ENCODE results near the gene FPR1.
"Not testable (repeated sequence)": the region's sequence is repeated elsewhere in the genome, so short reads cannot be mapped to it uniquely, and the experiment has no call there.

Gene FPR1

DNA sequence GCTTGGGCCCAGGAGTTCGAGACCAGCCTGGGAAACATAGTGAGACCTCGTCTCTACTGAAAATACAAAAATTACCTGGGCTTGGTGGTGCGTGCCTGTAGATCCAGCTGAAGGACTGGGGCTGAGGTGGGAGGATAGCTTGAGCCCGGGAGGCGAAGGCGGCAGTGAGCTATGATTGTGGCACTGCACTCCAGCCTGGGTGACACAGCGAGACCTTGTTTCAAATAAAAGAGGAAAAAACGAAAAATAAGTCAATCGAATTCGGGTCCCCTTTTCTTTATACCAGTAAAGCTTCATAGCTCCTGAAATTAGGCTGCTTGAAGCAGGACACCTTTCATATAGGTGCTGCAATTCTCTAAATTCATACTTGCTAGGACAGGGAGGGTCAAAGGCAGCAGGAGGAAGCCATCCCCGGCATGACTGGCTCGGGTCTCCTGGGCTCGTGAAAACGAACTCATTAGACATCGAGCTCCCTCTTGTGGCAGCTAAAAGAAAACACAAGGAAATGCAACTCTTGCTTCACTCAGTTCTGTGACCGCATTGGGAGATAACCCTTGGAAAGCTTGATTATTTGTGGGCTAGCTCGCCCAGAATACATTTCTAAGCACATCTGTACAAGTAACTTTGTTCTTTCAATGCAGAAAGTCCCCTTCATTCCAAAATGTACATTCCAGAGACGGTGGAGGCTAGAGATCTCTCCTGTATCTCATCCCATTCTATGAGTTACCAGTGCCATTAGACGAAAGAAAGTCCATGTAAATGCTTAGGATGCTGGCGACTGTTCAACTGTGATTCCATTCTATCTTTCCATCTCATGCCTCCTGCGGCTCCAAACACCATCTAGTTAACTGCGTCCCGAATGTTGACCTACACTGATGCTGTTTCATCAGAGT is 26.1 kb upstream of the FPR1 start:
- DNase-seq = peak; percentile 76

DNA sequence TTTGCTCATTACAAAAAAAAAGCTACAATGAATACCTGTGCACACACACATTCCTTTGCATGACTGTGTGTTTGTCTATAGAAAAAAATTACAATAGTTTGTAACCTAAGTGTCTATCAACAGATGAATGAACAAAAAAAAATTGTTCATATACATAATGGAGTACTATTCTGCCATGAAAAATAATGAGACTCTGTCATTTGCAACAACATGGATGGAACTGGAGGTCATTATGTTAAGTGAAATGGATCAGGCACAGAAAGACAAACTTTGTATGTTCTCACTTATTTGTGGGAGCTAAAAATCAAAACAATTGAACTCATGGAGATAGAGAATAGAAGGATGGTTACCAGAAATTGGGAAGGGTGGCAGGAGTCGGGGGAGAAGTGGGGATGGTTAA is 24.9 kb upstream of the FPR1 start:
- DNase-seq = not testable (repeated sequence)

DNA sequence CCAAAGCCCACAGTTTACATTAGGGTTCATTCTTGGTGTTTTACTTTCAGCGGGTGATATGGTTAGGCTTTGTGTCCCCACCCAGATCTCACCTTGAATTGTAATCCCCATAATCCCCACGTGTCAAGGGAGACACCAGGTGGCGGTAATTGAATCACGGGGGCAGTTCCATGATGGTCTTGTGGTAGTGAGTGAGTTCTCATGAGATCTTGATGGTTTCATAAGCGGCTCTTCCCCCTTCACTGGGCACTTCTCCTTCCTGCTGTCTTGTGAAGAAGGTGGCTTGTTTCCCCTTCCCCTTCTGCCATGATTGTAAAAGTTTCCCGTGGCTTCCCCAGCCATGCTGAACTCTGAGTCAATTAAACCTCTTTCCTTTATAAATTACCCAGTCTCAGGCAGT is 21.3 kb upstream of the FPR1 start:
- DNase-seq = no peak

DNA sequence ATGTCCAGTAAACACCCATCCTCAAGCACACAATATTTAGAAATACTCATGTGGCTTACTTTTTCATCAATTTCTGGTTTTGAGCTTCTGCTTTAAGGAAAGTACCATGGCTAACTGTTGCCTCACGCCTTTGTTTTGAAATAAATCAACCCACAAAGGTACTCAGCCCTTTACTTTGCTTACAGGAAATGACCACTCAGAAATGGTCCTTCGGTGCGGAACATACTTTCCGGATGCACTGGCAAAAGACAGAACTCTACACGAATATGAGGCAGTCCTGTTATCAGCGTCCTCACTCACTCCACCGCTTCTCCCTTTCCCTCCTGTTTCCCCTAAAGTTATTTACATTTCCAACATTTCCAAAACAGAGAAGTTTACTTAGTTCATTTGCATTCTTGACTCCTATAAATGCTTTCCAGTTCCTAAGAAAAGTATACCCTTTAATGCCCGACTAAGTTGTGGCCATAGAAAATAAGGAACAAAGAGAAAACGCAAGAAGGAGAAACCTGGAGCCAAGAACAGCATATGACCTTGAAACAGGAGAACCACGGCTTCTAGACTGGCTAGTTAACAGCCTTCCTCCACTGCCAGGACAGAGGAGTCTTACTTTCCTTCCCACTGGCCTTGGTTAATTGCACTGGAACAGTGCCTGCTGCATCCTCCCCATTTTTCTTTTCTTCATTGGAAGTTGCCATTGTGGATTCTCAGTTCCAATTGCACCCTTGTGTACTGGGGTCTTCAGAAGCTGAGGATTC is 19.9 kb upstream of the FPR1 start:
- DNase-seq = no peak

DNA sequence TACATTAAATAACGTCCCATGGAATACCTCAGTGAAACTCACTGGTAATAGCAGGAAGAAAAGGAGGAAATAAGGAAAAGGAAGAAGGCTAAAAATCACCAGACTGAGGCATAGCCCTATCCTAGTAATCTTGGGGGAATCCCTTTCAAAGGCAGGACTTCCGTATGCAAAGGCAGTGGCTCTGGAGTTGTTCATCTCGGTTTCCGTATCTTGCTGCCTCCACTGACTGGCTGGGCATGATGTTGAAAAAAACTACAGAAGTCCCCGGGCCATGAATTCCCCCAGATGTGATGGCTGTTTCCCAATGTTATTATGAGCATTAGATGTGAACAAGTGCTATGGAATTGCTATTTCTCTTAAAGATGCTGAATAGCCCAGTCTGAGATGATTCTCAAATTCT is 14.8 kb upstream of the FPR1 start:
- DNase-seq = no peak

DNA sequence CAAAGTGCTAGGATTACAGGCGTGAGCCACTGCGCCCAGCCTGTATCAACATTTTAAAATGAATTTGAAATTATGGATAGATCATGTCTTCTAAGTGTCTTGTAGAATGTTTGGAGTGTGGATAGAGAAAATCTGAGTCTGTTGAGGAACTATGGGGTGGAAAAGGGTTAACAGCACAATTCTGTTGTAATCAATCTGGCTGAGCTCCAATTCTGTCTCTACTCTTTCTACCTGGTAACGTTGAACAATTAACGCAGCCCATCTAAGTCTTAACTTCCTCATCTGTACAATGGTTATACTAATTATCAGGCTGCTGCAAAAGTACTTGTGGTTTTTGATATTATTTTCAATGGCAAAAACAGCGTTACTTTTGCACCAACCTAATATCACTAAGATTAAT is 13.4 kb upstream of the FPR1 start:
- no peak for DNase-seq

DNA sequence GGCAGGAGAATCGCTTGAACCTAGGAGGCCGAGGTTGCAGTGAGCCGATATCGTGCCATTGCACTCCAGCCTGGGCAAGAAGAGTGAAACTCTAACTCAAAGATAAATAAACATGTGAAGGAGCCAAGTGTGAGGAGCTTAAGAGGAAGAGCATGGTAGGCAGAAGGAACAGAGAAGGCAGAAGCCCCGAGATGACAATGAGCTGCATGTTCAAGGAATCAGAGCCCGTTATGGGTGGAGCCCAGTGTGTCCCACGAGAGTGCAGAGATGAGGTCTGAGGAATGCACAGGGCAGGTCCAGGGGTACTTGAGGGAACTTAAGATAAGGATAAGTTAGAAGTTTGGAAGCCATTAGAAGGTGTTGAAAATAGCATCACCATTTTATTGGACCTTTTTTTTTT is 10.0 kb upstream of the FPR1 start:
- DNase-seq = no peak

DNA sequence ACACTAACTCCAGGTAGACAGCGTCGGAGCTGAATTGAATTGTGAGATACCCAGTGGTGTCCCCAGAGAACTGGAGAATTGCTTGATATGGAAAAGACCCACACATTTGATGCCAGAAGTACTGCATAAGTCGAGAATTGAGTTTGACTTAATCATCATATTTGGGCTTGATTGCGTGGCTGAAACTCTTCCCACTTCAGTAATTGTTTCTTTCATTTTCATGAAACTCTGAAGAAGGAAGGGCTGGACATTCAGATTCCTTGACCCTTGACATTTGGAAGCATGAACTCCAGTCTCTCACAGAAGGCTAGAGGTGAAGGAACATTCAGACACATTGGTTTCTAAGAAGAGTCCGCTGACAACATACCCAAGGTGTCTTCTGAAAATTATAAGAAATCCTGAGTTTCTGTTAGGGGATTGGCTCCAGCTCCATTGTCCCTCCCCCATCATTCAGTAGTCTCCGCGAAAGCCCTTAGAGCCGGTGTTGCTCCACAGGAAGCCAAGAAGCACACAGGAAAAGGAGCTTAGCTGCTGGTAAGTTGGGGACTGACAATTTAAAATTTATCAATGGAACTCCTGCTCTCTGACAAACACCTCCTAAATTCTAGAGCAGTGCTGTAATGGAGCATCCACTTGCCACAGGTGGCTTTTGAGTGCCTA is 9.1 kb upstream of the FPR1 start, which contains the start of gene FPR2:
Gene FPR2 (plus strand): TSS at position 484 of the 660 bp plus-strand sequence. CDS start 7,479 bp downstream, outside the sequence.
- DNase-seq = no peak

DNA sequence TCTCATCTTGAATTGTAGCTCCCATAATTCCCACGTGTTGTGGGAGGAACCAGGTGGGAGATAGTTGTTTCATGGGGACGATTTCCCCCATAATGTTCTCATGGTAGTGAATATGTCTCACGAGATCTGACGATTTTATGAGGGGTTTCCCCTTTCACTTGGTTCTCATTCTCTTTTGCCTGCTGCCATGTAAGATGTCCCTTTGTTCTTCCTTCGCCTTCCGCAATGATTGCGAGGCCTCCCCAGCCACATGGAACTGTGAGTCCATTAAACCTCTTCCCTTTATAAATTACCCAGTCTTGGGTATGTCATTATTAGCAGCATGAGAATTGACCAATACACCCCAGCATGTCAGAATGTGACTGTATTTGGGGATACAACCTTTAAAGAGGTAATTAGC is 3.9 kb upstream of the FPR1 start:
- no peak for DNase-seq

DNA sequence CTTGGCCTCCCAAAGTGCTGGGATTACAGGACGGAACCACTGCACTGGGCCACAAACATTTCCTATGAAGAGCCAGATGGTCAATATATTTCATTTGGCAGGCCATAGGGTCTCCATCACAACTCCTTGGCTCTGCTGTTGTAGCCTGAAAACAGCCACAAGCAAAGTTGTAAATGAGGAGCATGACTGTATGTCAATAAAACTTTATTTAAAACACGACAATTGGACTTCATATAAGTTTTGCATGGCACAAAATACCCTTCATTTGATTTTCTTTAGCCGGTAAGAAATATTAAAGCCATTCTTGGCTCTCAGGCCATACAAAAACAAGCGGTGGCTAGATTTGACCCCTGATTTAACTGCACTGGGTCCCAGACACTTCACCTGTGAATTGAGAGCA is 3.1 kb upstream of the FPR1 start:
- no peak for DNase-seq

DNA sequence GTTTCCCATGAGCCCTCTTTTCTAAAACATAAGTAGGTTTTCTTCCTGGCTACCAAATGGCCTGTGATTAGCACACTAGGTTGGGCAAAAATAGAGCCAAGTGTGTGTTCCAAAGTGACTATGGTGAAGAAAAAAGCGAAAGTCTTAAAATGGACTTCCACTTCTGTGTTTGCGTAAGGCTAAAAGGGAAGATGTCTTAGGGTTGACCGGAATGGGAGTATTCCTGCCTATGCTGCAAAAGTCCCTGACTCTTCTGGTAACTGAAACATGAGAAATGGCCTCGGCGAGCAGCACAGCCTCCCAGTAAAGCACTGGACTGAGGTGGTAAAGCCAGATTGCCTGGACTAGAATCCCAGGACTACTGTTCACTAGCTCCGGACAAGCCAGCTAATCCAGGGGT is 2.4 kb upstream of the FPR1 start:
- no peak for DNase-seq

DNA sequence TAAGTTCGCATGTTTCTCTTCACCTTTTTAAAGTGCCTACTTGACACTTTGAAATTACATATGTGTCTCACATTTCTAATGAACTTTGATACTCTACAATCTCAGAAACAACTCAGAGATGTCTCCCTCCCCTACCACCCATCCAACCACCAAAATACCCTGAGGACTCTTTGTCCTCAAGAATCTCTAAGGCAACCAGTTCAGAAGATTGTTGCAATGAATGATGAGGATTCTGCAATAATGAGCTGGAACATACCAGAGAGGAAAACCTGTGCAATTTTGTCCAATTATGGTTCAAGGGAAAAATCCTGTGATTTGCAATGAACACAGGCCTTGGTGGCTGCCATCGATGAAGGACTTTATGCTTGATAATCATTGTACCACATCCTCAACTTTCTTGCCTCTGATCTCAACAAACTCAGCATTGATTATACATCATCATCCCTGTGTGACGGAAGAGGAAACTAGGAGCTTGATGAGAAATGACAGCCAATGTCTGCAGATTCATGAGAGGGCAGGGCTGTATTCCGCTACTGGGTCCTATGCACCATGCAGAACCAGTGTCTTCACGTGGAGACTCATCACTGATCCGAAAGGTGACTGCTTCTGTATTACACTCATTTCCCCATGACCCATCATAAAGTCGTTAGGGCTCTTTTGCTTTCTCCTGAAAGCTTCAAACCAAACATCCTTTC is 1.1 kb downstream of the FPR1 start:
- DNase-seq = no peak

DNA sequence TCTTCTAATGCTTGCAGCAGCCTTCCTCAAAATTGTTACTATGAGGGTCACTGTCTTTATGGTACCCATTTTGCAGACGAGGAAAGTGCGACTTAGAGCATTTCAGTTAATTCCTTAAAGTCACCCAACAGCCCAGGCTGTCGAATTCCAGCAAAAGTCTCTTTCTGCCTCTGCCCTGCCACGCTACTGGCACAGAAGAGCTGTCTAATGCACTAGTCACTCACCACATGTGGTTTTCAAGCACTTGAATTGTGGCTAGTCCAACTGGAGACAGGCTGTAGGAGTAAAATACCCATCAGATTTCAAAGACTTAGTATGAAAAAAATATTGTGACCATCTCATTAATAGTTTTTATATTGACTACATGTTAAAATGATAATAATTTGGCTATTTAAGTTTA is 1.7 kb downstream of the FPR1 start:
- no peak for DNase-seq

DNA sequence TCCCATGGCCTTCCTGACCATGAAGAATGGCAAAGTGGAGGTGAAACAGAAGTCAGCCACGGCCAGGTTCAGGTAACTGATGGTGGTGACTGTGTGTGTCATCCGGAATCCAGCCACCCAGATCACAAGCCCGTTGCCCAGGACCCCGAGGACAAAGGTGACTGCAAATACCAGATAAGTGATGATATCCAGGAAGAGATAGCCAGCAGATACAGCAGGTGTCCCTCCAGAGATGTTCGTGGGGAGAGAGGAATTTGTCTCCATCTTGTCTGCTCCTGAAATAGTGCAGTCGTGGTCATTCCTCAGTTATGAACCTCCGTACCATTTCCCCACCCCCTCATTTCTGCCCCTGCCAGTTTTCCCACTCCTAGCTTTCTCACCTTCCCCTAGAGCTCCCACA is 4.9 kb downstream of the FPR1 start:
- no peak for DNase-seq

DNA sequence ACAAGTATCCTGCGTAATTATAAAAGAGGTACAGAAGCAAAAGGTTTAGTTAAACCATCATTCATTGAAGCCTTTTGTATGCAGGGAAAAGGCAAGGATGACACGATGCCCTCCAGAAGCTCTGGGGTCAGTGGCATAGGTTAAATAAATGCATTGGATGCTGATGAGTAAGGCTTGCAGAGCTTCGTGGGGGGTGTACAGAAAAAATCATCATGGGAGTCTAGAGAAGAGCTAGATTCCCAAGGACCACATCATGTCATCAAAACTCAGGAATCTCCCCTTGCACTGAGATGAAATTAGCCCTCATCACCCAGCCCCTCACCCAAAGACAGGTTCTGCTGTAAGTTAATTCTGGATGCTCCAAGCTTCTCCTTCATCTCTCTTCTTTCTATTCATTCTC is 8.3 kb downstream of the FPR1 start:
- DNase-seq = no peak

DNA sequence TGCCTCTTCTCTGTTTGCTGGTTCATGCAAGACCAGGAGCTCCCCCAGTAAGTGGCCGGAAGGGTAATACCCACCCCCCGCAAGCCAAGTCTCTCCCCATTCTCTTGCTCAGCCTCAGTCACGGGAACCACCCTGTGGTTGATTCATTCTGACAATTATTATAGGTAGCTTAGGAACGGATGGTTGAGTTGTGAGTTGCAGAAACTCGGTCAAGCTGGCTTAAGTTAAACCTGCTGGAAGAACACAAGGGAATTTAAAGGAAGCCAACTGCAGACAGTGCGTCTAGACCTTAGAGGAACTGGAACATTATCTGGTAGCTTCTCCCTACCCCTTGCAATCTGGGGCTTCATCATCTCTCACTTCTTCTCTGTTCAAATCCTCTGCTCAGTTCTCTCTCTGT is 8.9 kb downstream of the FPR1 start:
- DNase-seq = no peak

DNA sequence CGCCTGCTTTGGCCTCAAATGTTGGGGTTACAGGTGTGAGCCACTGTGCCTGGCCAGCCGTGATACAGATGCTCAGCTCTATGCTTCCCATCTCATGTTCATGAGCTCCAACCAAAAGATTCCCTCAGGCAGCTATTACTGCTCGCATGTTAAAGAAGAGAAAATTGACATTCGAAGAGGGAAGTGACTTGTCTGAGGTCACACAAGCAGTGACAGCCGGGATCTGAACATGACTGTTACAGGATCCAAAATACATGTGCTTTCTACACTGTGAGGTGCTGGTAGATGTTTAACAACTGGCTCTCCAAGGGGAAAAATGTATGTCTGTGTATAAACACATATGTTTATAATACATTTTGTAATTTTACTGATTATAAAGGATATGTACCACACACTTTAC is 11.3 kb downstream of the FPR1 start:
- no peak for DNase-seq

DNA sequence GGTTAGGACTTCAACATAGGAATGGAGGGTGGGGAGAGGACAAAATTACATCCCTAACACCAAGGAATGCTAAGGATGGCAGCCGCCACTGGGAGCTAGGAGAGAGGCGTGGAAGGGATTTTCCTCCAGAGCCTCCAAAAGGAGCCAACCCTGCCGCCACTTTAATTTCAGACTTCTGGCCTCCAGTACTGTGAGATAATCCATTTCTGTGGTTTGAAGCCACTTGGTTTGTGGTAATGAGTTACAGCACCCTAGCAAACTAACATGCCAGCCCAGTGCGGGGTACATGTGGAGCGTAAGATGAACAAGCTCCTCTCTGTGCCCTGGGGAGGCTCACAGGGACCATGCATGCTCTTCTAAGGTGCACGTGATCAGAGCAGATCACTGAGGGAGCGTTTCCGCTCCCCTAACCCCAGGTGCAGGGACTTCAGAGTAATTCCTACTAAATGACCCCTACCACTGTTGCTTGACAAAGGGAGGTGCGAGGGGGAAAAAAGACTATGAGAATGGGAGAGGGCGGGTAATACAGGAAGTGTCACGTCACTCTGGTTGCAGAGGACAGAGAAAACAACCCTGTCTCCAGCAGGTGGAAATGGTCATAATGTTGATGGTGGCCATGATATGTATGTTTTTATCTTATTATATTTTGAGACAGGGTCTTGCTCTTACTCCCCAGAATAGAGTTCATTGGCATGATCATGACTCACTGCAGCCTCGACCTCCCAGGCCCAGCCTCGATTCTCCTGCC is 12.0 kb downstream of the FPR1 start:
- no peak for DNase-seq

DNA sequence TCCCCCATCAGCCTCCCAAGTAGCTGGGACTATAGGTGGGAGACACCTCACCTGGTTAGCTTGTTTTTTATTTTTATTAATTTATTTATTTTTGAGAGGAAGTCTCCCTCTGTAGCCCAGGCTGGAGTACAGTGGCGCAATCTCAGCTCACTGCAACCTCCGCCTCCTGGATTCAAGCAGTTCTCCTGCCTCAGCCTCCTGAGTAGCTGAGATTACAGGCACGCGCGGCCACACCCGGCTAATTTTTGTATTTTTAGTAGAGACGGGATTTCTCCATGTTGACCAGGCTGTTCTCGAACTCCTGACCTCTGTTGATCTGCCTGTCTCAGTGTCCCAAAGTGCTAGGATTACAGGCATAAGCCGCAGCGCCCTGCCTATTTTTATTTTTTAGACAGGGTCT is 13.2 kb downstream of the FPR1 start:
- not testable (repeated sequence) for DNase-seq

DNA sequence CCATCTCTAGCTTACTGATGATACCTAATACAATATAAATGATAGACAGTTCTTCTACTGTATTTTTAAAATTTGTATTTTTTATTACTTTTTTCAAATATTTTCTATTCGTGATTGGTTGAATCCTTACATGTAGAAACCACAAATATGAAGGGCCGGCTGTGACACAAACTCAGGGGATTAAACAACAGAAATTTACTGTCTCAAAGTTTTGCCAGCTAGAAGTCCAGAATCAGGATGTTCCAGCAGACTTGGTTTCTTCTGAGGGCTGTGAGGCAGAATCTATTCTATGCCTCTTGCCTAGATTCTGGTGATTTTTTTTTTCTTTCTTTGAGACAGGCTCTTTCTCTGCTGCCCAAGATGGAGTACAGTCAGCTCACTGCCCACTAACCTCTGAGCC is 13.8 kb downstream of the FPR1 start:
- no peak for DNase-seq

DNA sequence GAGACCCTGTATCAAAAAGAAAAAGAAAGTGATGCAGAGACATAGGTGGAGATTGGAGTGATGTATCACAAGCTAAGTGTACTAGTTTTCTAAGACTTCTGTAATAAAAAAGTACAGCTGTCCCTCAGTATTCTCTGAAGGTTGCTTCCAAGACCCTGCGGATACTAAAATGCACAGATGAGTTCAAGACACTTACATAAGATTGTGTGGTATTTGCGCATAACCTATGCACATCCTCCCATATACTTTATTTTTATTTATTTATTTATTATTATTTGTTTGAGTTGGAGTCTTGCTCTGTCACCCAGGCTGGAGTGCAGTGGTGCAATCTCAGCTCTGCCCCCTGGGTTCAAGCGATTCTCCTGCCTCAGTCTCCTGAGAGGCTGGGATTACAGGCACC is 14.3 kb downstream of the FPR1 start:
- no peak for DNase-seq

DNA sequence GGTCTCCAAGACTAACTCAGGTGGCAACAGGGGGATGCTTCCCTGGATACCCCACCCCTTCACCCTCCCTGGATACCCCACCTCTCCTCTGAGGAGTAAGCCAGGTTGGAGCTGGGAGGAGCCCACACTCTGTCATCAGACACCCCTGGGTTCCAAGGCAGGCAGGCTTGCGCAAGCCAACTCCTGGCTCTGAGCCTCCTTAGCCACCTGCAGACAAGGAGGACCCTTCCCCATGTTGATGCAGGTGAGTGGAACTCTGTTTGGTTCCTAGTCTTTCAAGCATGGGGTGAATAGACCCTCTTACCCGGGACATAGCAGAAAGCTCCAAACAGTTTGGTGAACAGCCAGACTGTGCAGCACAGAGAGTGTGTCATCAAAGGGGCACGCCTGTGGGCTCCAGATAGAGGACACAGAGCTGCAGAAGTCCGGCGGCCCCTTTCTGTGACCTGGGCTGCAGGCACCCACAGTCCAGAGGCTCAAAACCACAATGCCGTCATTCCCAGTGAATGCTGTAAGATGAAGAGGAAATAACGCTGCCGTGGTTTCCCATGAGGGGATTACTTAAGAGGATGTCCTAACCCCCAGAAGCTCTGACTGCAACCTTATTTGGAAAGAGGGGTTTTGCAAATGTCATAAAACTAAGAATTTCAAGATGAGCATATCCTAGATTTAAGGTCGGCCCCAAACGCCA is 15.8 kb downstream of the FPR1 start:
- DNase-seq = no peak
